GM23248 (cell line): ENCODE measurements around the gene PCDH1.

Experiments used
- EZH2 ChIP-seq: fragments of 200-600 bp; sonication (generic); IDR thresholded peaks from 2 replicates; pipeline ENCODE4 v1.6.1; 2018; ENCODE audit warnings: antibody characterized with exemption, mild to moderate bottlenecking; ENCODE audit not compliant: insufficient read depth, poor library complexity, severe bottlenecking
- EZH2phosphoT487 ChIP-seq: fragments of 200-600 bp; sonication (generic); IDR thresholded peaks from 2 replicates; pipeline ENCODE4 v1.6.1; 2018; ENCODE audit warnings: antibody characterized with exemption, moderate library complexity, mild to moderate bottlenecking, low read depth; ENCODE audit not compliant: insufficient read depth

GRCh38 chr5:141867139-141867538 lies 11.1 kb downstream of the PCDH1 start:
- TF ChIP-seq EZH2 (no peak), EZH2phosphoT487 (no peak)
